ENCODE data around the gene CLEC4G. TPM values are rescaled to one million over a fixed set of nuclear protein-coding genes. Genes with fewer than 3 reads are reported as not detected.

Gene CLEC4G
- total and polyA plus RNA-seq, 2 of the 8 experiments (the other 6 are each of a cell fraction or from before 2014, with no cell fraction given) = 0.35 to 2.9 TPM

DNA sequence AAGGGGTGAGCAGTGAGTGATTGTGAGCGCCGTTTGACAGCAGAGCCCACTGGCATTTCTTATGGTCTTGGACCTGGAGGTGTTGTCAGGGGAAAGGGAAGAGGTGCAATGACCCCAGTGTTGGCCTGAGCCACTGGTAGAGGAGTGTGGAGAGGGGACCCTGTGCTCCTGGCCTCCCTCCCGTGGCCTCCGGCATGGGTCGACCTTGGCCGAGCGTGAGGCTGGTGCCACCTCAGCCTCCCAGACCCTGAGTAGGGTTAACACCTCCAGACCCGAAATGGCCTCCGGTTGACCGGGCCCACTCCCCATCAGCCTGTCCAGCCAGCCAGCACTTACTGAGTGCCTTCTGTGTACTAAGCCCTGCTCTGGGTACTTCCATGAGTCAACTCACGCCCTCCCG, 44.7 kb downstream of the CLEC4G start:
- H2BK5ac ChIP-seq (ENCODE audit: low read depth, low read length) = no peak overlapping the region
- H3K23ac ChIP-seq (ENCODE audit: insufficient read length) = no peak overlapping the region
- no peak overlapping the region for H3K4me3 ChIP-seq (ENCODE audit: extremely low read depth in 1 of 4, insufficient read depth in 2 of 4, low read depth in 3 of 4, low read length in 4 of 4)
- no peaks in the 10 kb centered on the region; a peak in 1 of 7 replicates for H3K27me3 ChIP-seq (replicated peaks in 1 of 4; ENCODE audit: control insufficient read depth in 3 of 4, extremely low read depth in 1 of 4, insufficient read depth in 3 of 4, low read length in 3 of 4)
- no peak overlapping the region for H2BK120ac ChIP-seq (replicated peaks; ENCODE audit: low read depth, low read length)
- no peak overlapping the region for H4K5ac ChIP-seq (ENCODE audit: insufficient read length, low read depth, low read length)
- no peak overlapping the region for H2AFZ ChIP-seq (ENCODE audit: low read length)
- H4K8ac ChIP-seq (ENCODE audit: extremely low read depth, insufficient read depth, low read length) = no peak overlapping the region
- H3K27ac ChIP-seq (ENCODE audit: low read depth, low read length) = no peak overlapping the region; the same call in 1 of the 2 replicates
- peaks cover 11% of the 10 kb centered on the region for H3K23me2 ChIP-seq (ENCODE audit: low read depth, low read length)
- ChIA-PET CTCF (ENCODE audit: partially characterized antibody) (interaction anchor here (2.6 kb wide), 1 partner anchor 17 kb away, joined by 9 read pairs; no protein-coding TSS in a partner anchor), POLR2A (ENCODE audit: partially characterized antibody) (interaction anchor here (1.4 kb wide), 1 partner anchor 10 kb away, joined by 3 read pairs; no protein-coding TSS in a partner anchor)
- no peak overlapping the region for H4K91ac ChIP-seq (replicated peaks; ENCODE audit: insufficient read length, low read length)
- H2BK12ac ChIP-seq (ENCODE audit: low read depth, low read length) = 0 out of 2 replicates have a peak overlapping the region, but pooled peaks have one; percentile 27
- no peak overlapping the region for H2AK5ac ChIP-seq (ENCODE audit: low read depth, low read length)
- no peak overlapping the region for H3K14ac ChIP-seq (ENCODE audit: insufficient read length)
- H4K20me1 ChIP-seq (replicated peaks in 1 of 2; ENCODE audit: control insufficient read depth in 1 of 2, insufficient read depth in 2 of 2, low read length in 2 of 2) = peaks cover 0 to 9% of the 10 kb centered on the region in 2 experiments
- no peak overlapping the region for H3K18ac ChIP-seq (ENCODE audit: extremely low read depth, low read length)
- no peaks in the 10 kb centered on the region for H3K9me3 ChIP-seq (ENCODE audit: insufficient read depth in 2 of 2, low read depth in 1 of 2, low read length in 1 of 2)
- no peak overlapping the region for H2BK20ac ChIP-seq (ENCODE audit: low read length)
- DNase-seq (ENCODE audit: low read depth in 1 of 2, low spot score in 2 of 2) (no peak), FAIRE-seq (no peak)
- H3K9ac ChIP-seq (replicated peaks in 1 of 4; ENCODE audit: extremely low read depth in 1 of 4, low read depth in 3 of 4, low read length in 3 of 4) = no peak overlapping the region
- no peak overlapping the region for H3K4ac ChIP-seq (replicated peaks; ENCODE audit: insufficient read length, low read depth, low read length)
- no peak overlapping the region for H3K56ac ChIP-seq (replicated peaks; ENCODE audit: insufficient read length, low read depth, low read length)
- no peak overlapping the region for H3K4me2 ChIP-seq (ENCODE audit: insufficient read depth in 1 of 2, low read depth in 2 of 2, low read length in 2 of 2)
- no peak overlapping the region for H2BK15ac ChIP-seq (ENCODE audit: low read length)
- peaks cover 0 to 6% of the 10 kb centered on the region in 2 experiments; a peak in 1 of 4 replicates for H3K79me2 ChIP-seq (ENCODE audit: control insufficient read depth in 1 of 2, insufficient read depth in 2 of 2, low read length in 2 of 2)
- H3K79me1 ChIP-seq (ENCODE audit: low read depth, low read length) = peaks cover 4% of the 10 kb centered on the region
- WGBS, 2 experiments (ENCODE audit: extremely low coverage in 1 of 2, insufficient coverage in 1 of 2, insufficient read length in 1 of 2, insufficient replicate concordance in 2 of 2, low coverage in 1 of 2, low lambda C conversion rate in 2 of 2, missing lambda C conversion rate in 1 of 2) = 90% methylated on average over 12 of the region's 12 CpGs; no CpG with 5 or more reads in 1 of the 2 experiments
- peaks cover 0 to 1% (median 0%) of the 10 kb centered on the region in 4 experiments; a peak in 3 of 7 replicates for H3K4me1 ChIP-seq (replicated peaks in 1 of 4; ENCODE audit: control insufficient read depth in 3 of 4, insufficient read depth in 4 of 4, low read length in 3 of 4)
- peaks cover 0 to 12% (median 6%) of the 10 kb centered on the region in 4 experiments; a peak in 4 of 8 replicates for H3K36me3 ChIP-seq (ENCODE audit: control insufficient read depth in 2 of 4, insufficient read depth in 4 of 4, low read length in 3 of 4)
- no peak for TF ChIP-seq BRCA1 (IDR thresholded peaks at IDR 0.05; ENCODE audit: low read depth, low read length)
- TF ChIP-seq KDM4A (IDR thresholded peaks at IDR 0.05; ENCODE audit: low read depth, low read length, severe bottlenecking) = no peak
- TF ChIP-seq SIX5 (IDR thresholded peaks at IDR 0.05; ENCODE audit: low read depth, low read length) = no peak

Data from H1 (cell line).